Activated T-cell treated with anti-CD3 and anti-CD28 coated beads, Interleukin-2, amount 50 U/mL, for 72 hours (primary cell): ENCODE measurements around the gene GET4. TPM values are rescaled to one million over a fixed set of nuclear protein-coding genes. Genes with fewer than 3 reads are reported as not detected.
"Not testable (repeated sequence)": the region's sequence is repeated elsewhere in the genome, so short reads cannot be mapped to it uniquely, and the experiment has no call there.

Experiments
- ATAC-seq, 2 donors: fragments of 150-1000 bp; cut with Tn5 transposase; replicated peaks in 1 of 2; 2 replicates each; pipeline ENCODE4 v1.10.0; 2021; ENCODE audit warnings: moderate library complexity in 2 of 2, mild to moderate bottlenecking in 1 of 2
- DNase-seq, 2 donors: peaks; one replicate each; pipeline ENCODE4 v3.0.0; 2021 to 2022; ENCODE audit warnings: mixed read lengths in 1 of 2
- H3K27ac Mint-ChIP-seq: one replicate; pipeline ENCODE4 v1.8.0; 2022; ENCODE audit warnings: mild to moderate bottlenecking, moderate library complexity, mixed read lengths
- H3K27me3 Mint-ChIP-seq: one replicate; pipeline ENCODE4 v1.8.0; 2022; ENCODE audit warnings: low read depth, mixed read lengths
- H3K36me3 Mint-ChIP-seq, 2 donors: one replicate each; pipeline ENCODE4 v1.8.0; 2022; ENCODE audit warnings: mixed read lengths in 2 of 2, mild to moderate bottlenecking in 1 of 2; ENCODE audit not compliant: insufficient read depth in 2 of 2
- H3K4me1 Mint-ChIP-seq: one replicate; pipeline ENCODE4 v1.8.0; 2022; ENCODE audit warnings: low read depth, mixed read lengths
- H3K4me3 Mint-ChIP-seq, 2 donors: one replicate each; pipeline ENCODE4 v1.8.0; 2022; ENCODE audit warnings: mild to moderate bottlenecking in 2 of 2, mixed read lengths in 2 of 2, moderate library complexity in 2 of 2
- H3K9me3 Mint-ChIP-seq, 2 donors: one replicate each; pipeline ENCODE4 v1.8.0; 2022; ENCODE audit warnings: mixed read lengths in 2 of 2
- total RNA-seq, 2 donors: library from RNA; stranded (reverse); gene quantifications; one replicate each; pipeline ENCODE4 v1.2.3, GENCODE V29; 2022

Gene GET4
- total RNA-seq, 2 donors from 2014 or later = 33.8 to 34.9 TPM

GRCh38 chr7:935164-935873 is 59.0 kb downstream of the GET4 start:
- no peak overlapping the region for H3K27ac Mint-ChIP-seq
- H3K4me3 Mint-ChIP-seq = no peak overlapping the region
- ATAC-seq = no peak
- peaks cover 28% of the 10 kb centered on the region for H3K4me1 Mint-ChIP-seq
- H3K36me3 Mint-ChIP-seq = peaks cover 8% of the 10 kb centered on the region in 2 donors
- no peaks in the 10 kb centered on the region for H3K27me3 Mint-ChIP-seq
- peaks cover 3 to 4% of the 10 kb centered on the region in 2 donors for H3K9me3 Mint-ChIP-seq
- DNase-seq = no peak

- Mint-ChIP-seq H3K4me1 (peaks cover 30% of the 10 kb centered on the region), H3K9me3 (peaks cover 3 to 6% of the 10 kb centered on the region in 2 donors), H3K27ac (no peak overlapping the region), H3K27me3 (no peaks in the 10 kb centered on the region), H3K4me3 (peak overlapping the region in 1 of 2 donors; percentile 12), H3K36me3 (peaks cover 10% of the 10 kb centered on the region in 2 donors)
- ATAC-seq (no peak), DNase-seq (no peak)
These were observed 59.6 kb downstream of the GET4 start for GRCh38 chr7:935874-936385.

GRCh38 chr7:936386-937054 is 60.2 kb downstream of the GET4 start:
- DNase-seq (peak; percentile 61 to 66), ATAC-seq (peak; percentile 88 to 89)
- Mint-ChIP-seq H3K4me1 (peaks cover 36% of the 10 kb centered on the region), H3K9me3 (peaks cover 3 to 6% of the 10 kb centered on the region in 2 donors), H3K27ac (peak overlapping the region; percentile 83), H3K36me3 (peaks cover 12 to 13% of the 10 kb centered on the region in 2 donors), H3K27me3 (no peaks in the 10 kb centered on the region), H3K4me3 (peak overlapping the region; percentile 12 to 74)

GRCh38 chr7:937856-938484 is 61.6 kb downstream of the GET4 start:
- H3K4me1 Mint-ChIP-seq = peaks cover 40% of the 10 kb centered on the region
- DNase-seq (no peak), ATAC-seq (no peak)
- no peak overlapping the region for H3K27ac Mint-ChIP-seq
- peak overlapping the region in 1 of 2 donors; percentile 25 for H3K4me3 Mint-ChIP-seq
- peaks cover 3 to 7% of the 10 kb centered on the region in 2 donors for H3K9me3 Mint-ChIP-seq
- H3K36me3 Mint-ChIP-seq = peaks cover 12 to 19% of the 10 kb centered on the region in 2 donors
- H3K27me3 Mint-ChIP-seq = no peaks in the 10 kb centered on the region

- H3K9me3 Mint-ChIP-seq = peaks cover 3 to 7% of the 10 kb centered on the region in 2 donors
- no peak overlapping the region for H3K27ac Mint-ChIP-seq
- no peak for DNase-seq
- peaks cover 12 to 19% of the 10 kb centered on the region in 2 donors for H3K36me3 Mint-ChIP-seq
- peaks cover 40% of the 10 kb centered on the region for H3K4me1 Mint-ChIP-seq
- ATAC-seq = no peak
- no peaks in the 10 kb centered on the region for H3K27me3 Mint-ChIP-seq
- no peak overlapping the region for H3K4me3 Mint-ChIP-seq
These were observed 62.3 kb downstream of the GET4 start for GRCh38 chr7:938546-939185.

- DNase-seq (no peak), ATAC-seq (no peak)
- Mint-ChIP-seq H3K9me3 (peaks cover 3 to 7% of the 10 kb centered on the region in 2 donors), H3K36me3 (peaks cover 12 to 19% of the 10 kb centered on the region in 2 donors), H3K4me3 (no peak overlapping the region), H3K4me1 (peaks cover 40% of the 10 kb centered on the region), H3K27me3 (no peaks in the 10 kb centered on the region), H3K27ac (no peak overlapping the region)
These were observed 63.5 kb downstream of the GET4 start for GRCh38 chr7:939843-940242.

- Mint-ChIP-seq H3K27me3 (no peaks in the 10 kb centered on the region), H3K27ac (peak overlapping the region; percentile 70), H3K4me3 (peak overlapping the region in 1 of 2 donors; percentile 31), H3K4me1 (peaks cover 38% of the 10 kb centered on the region), H3K9me3 (peaks cover 3 to 7% of the 10 kb centered on the region in 2 donors), H3K36me3 (peaks cover 12 to 19% of the 10 kb centered on the region in 2 donors)
- DNase-seq = no peak
- ATAC-seq = no peak
These were observed 64.5 kb downstream of the GET4 start for GRCh38 chr7:940599-941408.

- not testable (repeated sequence) for H3K27ac Mint-ChIP-seq, ATAC-seq, DNase-seq, H3K4me3 Mint-ChIP-seq, H3K27me3 Mint-ChIP-seq, H3K9me3 Mint-ChIP-seq
- H3K4me1 Mint-ChIP-seq = peaks cover 21% of the 10 kb centered on the region
- H3K36me3 Mint-ChIP-seq = peaks cover 11 to 19% of the 10 kb centered on the region in 2 donors
These were observed 67.4 kb downstream of the GET4 start for GRCh38 chr7:943793-944192.

GRCh38 chr7:944744-945143 is 68.4 kb downstream of the GET4 start:
- ATAC-seq = no peak
- DNase-seq = no peak
- H3K9me3 Mint-ChIP-seq = peaks cover 3 to 7% of the 10 kb centered on the region in 2 donors
- peaks cover 21% of the 10 kb centered on the region for H3K4me1 Mint-ChIP-seq
- peaks cover 10 to 19% of the 10 kb centered on the region in 2 donors for H3K36me3 Mint-ChIP-seq
- no peak overlapping the region for H3K4me3 Mint-ChIP-seq
- no peak overlapping the region for H3K27ac Mint-ChIP-seq
- H3K27me3 Mint-ChIP-seq = no peaks in the 10 kb centered on the region

GRCh38 chr7:945147-945555 is 68.8 kb downstream of the GET4 start:
- DNase-seq (no peak), ATAC-seq (no peak)
- Mint-ChIP-seq H3K27me3 (no peaks in the 10 kb centered on the region), H3K4me1 (peaks cover 18% of the 10 kb centered on the region), H3K36me3 (peaks cover 6 to 17% of the 10 kb centered on the region in 2 donors), H3K9me3 (peaks cover under 1 to 5% of the 10 kb centered on the region in 2 donors), H3K4me3 (no peak overlapping the region), H3K27ac (no peak overlapping the region)

- no peak overlapping the region for H3K27ac Mint-ChIP-seq
- peaks cover 0 to 2% of the 10 kb centered on the region in 2 donors for H3K9me3 Mint-ChIP-seq
- no peaks in the 10 kb centered on the region for H3K27me3 Mint-ChIP-seq
- H3K36me3 Mint-ChIP-seq = peaks cover 4 to 14% of the 10 kb centered on the region in 2 donors
- H3K4me1 Mint-ChIP-seq = peaks cover 12% of the 10 kb centered on the region
- ATAC-seq (no peak), DNase-seq (no peak)
- no peak overlapping the region for H3K4me3 Mint-ChIP-seq
These were observed 69.4 kb downstream of the GET4 start for GRCh38 chr7:945556-946255.
